Progenitor cell of endocrine pancreas (in vitro differentiated cells): ENCODE results near the gene FANCF. TPM values are rescaled to one million over a fixed set of nuclear protein-coding genes. Genes with fewer than 3 reads are reported as not detected.

Source experiments
- DNase-seq: peaks from one replicate; pipeline ENCODE4 v3.0.0; 2021; ENCODE audit warnings: low spot score; ENCODE audit not compliant: unreplicated experiment
- H3K27ac Mint-ChIP-seq: 2 replicates; pipeline ENCODE4 v1.8.0; 2021; ENCODE audit warnings: mild to moderate bottlenecking, moderate library complexity, mixed read lengths
- H3K27me3 Mint-ChIP-seq: 2 replicates; pipeline ENCODE4 v1.8.0; 2021; ENCODE audit warnings: mixed read lengths
- H3K36me3 Mint-ChIP-seq: 2 replicates; pipeline ENCODE4 v1.8.0; 2022; ENCODE audit warnings: mixed read lengths; ENCODE audit not compliant: insufficient read depth
- H3K4me1 Mint-ChIP-seq: 2 replicates; pipeline ENCODE4 v1.8.0; 2021; ENCODE audit warnings: low read depth, mixed read lengths
- H3K4me3 Mint-ChIP-seq: 2 replicates; pipeline ENCODE4 v1.8.0; 2021; ENCODE audit warnings: low read depth, mild to moderate bottlenecking, moderate library complexity, mixed read lengths
- H3K9me3 Mint-ChIP-seq: 2 replicates; pipeline ENCODE4 v1.8.0; 2021; ENCODE audit warnings: low read depth, mixed read lengths
- CTCF ChIP-seq: fragments of 200-600 bp; sonication (generic); IDR thresholded peaks from one replicate; pipeline ENCODE4 v1.5.0; 2021; ENCODE audit warnings: antibody characterized with exemption, mild to moderate bottlenecking; ENCODE audit not compliant: unreplicated experiment
- total RNA-seq: library from RNA; stranded (reverse); gene quantifications from 2 replicates; pipeline ENCODE4 v1.2.1, GENCODE V29; 2021

The FANCF gene
- total RNA-seq, 1 donor from 2014 or later: 30.2 TPM

- Mint-ChIP-seq H3K4me1 (peaks cover 2% of the 10 kb centered on the region), H3K27ac (peak overlapping the region; percentile 51), H3K27me3 (no peaks in the 10 kb centered on the region), H3K36me3 (peaks cover 3% of the 10 kb centered on the region), H3K4me3 (no peak overlapping the region), H3K9me3 (no peaks in the 10 kb centered on the region)
- DNase-seq: no peak
- no peak for TF ChIP-seq CTCF
These were observed 9.4 kb upstream of the FANCF start for GRCh38 chr11:22634897-22635629.

GRCh38 chr11:22633354-22633902 lies 7.8 kb upstream of the FANCF start:
- TF ChIP-seq CTCF: no peak
- Mint-ChIP-seq H3K27ac (peak overlapping the region; percentile 11), H3K27me3 (no peaks in the 10 kb centered on the region), H3K4me3 (no peak overlapping the region), H3K9me3 (no peaks in the 10 kb centered on the region), H3K36me3 (peaks cover 3% of the 10 kb centered on the region), H3K4me1 (peaks cover 2% of the 10 kb centered on the region)
- no peak for DNase-seq

DNA sequence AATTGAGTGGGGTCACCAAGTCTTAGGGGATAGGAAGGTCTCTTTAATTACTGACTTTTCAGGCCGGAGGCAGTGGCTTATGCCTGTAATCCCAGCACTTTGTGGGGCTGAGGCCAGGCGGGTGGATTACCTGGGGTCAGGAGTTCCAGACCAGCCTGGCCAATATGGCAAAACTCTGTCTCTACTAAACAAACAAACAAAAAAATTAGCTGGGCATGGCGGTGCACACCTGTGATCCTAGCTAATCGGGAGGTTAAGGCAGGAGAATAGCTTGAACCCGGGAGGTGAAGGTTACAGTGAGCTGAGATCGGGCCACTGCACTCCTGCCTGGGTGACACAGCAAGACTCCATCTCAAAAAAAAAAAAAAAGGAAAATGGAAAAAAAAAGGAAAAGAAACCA lies 1.8 kb upstream of the FANCF start:
- Mint-ChIP-seq H3K27me3 (no peaks in the 10 kb centered on the region), H3K36me3 (peaks cover 1% of the 10 kb centered on the region), H3K4me3 (no peak overlapping the region), H3K4me1 (peaks cover 18% of the 10 kb centered on the region), H3K27ac (no peak overlapping the region), H3K9me3 (no peaks in the 10 kb centered on the region)
- DNase-seq: no peak
- TF ChIP-seq CTCF: no peak

GRCh38 chr11:22626573-22627239 lies 1.1 kb upstream of the FANCF start:
- no peak for TF ChIP-seq CTCF
- no peaks in the 10 kb centered on the region for H3K9me3 Mint-ChIP-seq
- no peak for DNase-seq
- no peaks in the 10 kb centered on the region for H3K27me3 Mint-ChIP-seq
- H3K36me3 Mint-ChIP-seq: peaks cover 1% of the 10 kb centered on the region
- H3K4me3 Mint-ChIP-seq: peak overlapping the region; percentile 99
- H3K4me1 Mint-ChIP-seq: peaks cover 18% of the 10 kb centered on the region
- peak overlapping the region; percentile 100 for H3K27ac Mint-ChIP-seq

GRCh38 chr11:22624742-22625447 lies 728 bp downstream of the FANCF start:
- Mint-ChIP-seq H3K4me1 (peaks cover 22% of the 10 kb centered on the region), H3K4me3 (peak overlapping the region; percentile 99), H3K9me3 (peaks cover 1% of the 10 kb centered on the region), H3K27me3 (no peaks in the 10 kb centered on the region), H3K36me3 (peaks cover 1% of the 10 kb centered on the region), H3K27ac (peak overlapping the region; percentile 100)
- peak; percentile 48 for DNase-seq
- TF ChIP-seq CTCF: peak; percentile 60
